HFF-Myc (cell line): ENCODE measurements around the gene TBX21.

Experiments
- DNase-seq: peaks from one replicate; pipeline ENCODE4 v3.0.0-alpha.2; 2011; ENCODE audit warnings: low read depth; ENCODE audit errors: extremely low read depth
- H3K4me3 ChIP-seq: replicated peaks from 2 replicates; pipeline ENCODE4 v1.5.1; 2011; ENCODE audit warnings: low read depth, mild to moderate bottlenecking, control low read depth, low read length
- CTCF ChIP-seq: IDR thresholded peaks from 2 replicates; pipeline ENCODE4 v1.5.1; 2012; ENCODE audit warnings: mild to moderate bottlenecking, low read depth, low read length, control low read depth; ENCODE audit errors: missing control alignments

Gene TBX21

DNA sequence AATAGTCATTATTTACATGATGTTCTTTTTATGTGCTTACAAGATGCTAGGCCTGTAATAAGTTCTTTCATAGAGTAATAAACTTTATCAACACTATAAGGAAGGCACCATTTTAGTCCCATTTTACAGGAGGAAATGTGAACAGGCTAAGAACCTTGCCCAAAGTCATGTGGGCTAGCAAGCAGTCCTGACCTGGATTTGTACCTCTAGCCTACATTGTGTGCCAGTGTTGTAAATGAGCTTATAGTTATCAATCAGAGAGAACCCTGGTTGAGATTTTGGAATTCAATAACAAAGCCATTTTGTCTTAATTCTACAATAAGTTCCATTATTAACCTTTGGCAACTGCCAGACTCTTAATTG lies 45.7 kb upstream of the TBX21 start:
- no peak for DNase-seq
- no peak for TF ChIP-seq CTCF

GRCh38 chr17:47687748-47688147 lies 45.3 kb upstream of the TBX21 start:
- H3K4me3 ChIP-seq, result no peak overlapping the region
- no peak for DNase-seq
- TF ChIP-seq CTCF, result no peak

More for the DNA sequence above, 45.7 kb upstream of the TBX21 start:
- no peak overlapping the region for H3K4me3 ChIP-seq

- no peak overlapping the region for H3K4me3 ChIP-seq
- TF ChIP-seq CTCF, result no peak
- no peak for DNase-seq
These were observed 42.9 kb upstream of the TBX21 start for GRCh38 chr17:47690121-47690520.

- H3K4me3 ChIP-seq, result no peak overlapping the region
- DNase-seq, result no peak
- TF ChIP-seq CTCF, result no peak
These were observed 40.7 kb upstream of the TBX21 start for GRCh38 chr17:47692137-47692894.

GRCh38 chr17:47692895-47693730 lies 39.9 kb upstream of the TBX21 start:
- TF ChIP-seq CTCF, result no peak
- no peak for DNase-seq
- H3K4me3 ChIP-seq, result peak overlapping the region; percentile 63

GRCh38 chr17:47693731-47694580 lies 39.1 kb upstream of the TBX21 start, which contains the start of gene TBKBP1:
Gene TBKBP1, plus strand, starts transcription at chr17:47694161. Its CDS starts 1,952 bp downstream, at chr17:47696113.
- TF ChIP-seq CTCF, result no peak
- DNase-seq, result no peak
- peak within 1 kb of the TSS; percentile 63 for H3K4me3 ChIP-seq
